ENCODE measurements around the gene RSPO1. TPM values are rescaled to one million over a fixed set of nuclear protein-coding genes. Genes with fewer than 3 reads are reported as not detected.

The RSPO1 gene
- total and polyA plus RNA-seq, 4 donors = 0.06 to 0.14 (median 0.08) TPM; not detected in 1

GRCh38 chr1:37574834-37575480 is 59.7 kb downstream of the RSPO1 start:
- H3K36me3 ChIP-seq (ENCODE audit: control insufficient read depth in 4 of 4, insufficient read depth in 3 of 4, low read depth in 1 of 4, low read length in 3 of 4) = peaks cover 20 to 86% (median 57%) of the 10 kb centered on the region in 4 donors
- H3K9me3 ChIP-seq (ENCODE audit: control insufficient read depth in 4 of 4, low read length in 3 of 4) = no peaks in the 10 kb centered on the region
- no peak overlapping the region for H3K4me3 ChIP-seq (ENCODE audit: low read depth in 1 of 3, low read length in 3 of 3)
- TF ChIP-seq CTCF (IDR thresholded peaks at IDR 0.05; ENCODE audit: low read depth, low read length, missing input control) (no peak), YY1 (IDR thresholded peaks at IDR 0.05) (no peak), ZBTB33 (IDR thresholded peaks at IDR 0.05) (no peak), EGR1 (IDR thresholded peaks at IDR 0.05; ENCODE audit: low read depth in 2 of 2) (no peak), REST (IDR thresholded peaks at IDR 0.05) (no peak), JUND (IDR thresholded peaks at IDR 0.05) (no peak), HNF4A (conservative IDR thresholded peaks at IDR 0.05) (no peak), HNF4G (IDR thresholded peaks at IDR 0.05) (no peak), TAF1 (conservative IDR thresholded peaks at IDR 0.05) (no peak), SP1 (IDR thresholded peaks at IDR 0.05) (no peak)
- H3K27me3 ChIP-seq (ENCODE audit: control insufficient read depth in 4 of 4, insufficient read depth in 4 of 4, low read length in 3 of 4) = no peaks in the 10 kb centered on the region
- H3K9ac ChIP-seq (ENCODE audit: low read depth in 1 of 2, low read length in 2 of 2) = no peak overlapping the region
- H3K4me1 ChIP-seq (ENCODE audit: control insufficient read depth in 4 of 4, insufficient read depth in 4 of 4, low read length in 3 of 4) = no peaks in the 10 kb centered on the region
- DNase-seq (ENCODE audit: low spot score) = no peak
- 86% methylated on average over 7 of the region's 7 CpGs for WGBS
- no peak overlapping the region for H3K27ac ChIP-seq (ENCODE audit: low read depth in 1 of 2, low read length in 2 of 2)

- DNase-seq (ENCODE audit: low spot score) = no peak
- no peak overlapping the region for H3K4me3 ChIP-seq (ENCODE audit: low read depth in 1 of 3, low read length in 3 of 3)
- no peaks in the 10 kb centered on the region for H3K27me3 ChIP-seq (ENCODE audit: control insufficient read depth in 4 of 4, insufficient read depth in 4 of 4, low read length in 3 of 4)
- H3K9me3 ChIP-seq (ENCODE audit: control insufficient read depth in 4 of 4, low read length in 3 of 4) = no peaks in the 10 kb centered on the region
- H3K4me1 ChIP-seq (ENCODE audit: control insufficient read depth in 4 of 4, insufficient read depth in 4 of 4, low read length in 3 of 4) = no peaks in the 10 kb centered on the region
- peaks cover 16 to 94% (median 75%) of the 10 kb centered on the region in 4 donors for H3K36me3 ChIP-seq (ENCODE audit: control insufficient read depth in 4 of 4, insufficient read depth in 3 of 4, low read depth in 1 of 4, low read length in 3 of 4)
- no peak overlapping the region for H3K9ac ChIP-seq (ENCODE audit: low read depth in 1 of 2, low read length in 2 of 2)
- no peak overlapping the region for H3K27ac ChIP-seq (ENCODE audit: low read depth in 1 of 2, low read length in 2 of 2)
- WGBS = 93% methylated on average over 3 of the region's 3 CpGs
- TF ChIP-seq FOXA2 (IDR thresholded peaks at IDR 0.05) (no peak), HNF4G (IDR thresholded peaks at IDR 0.05) (no peak), FOXA1 (IDR thresholded peaks at IDR 0.05) (no peak), SP1 (IDR thresholded peaks at IDR 0.05) (no peak), CTCF (IDR thresholded peaks at IDR 0.05; ENCODE audit: low read depth, low read length, missing input control) (no peak), NR2F2 (IDR thresholded peaks at IDR 0.05) (no peak), RXRA (IDR thresholded peaks at IDR 0.05) (no peak), REST (IDR thresholded peaks at IDR 0.05) (no peak), GABPA (IDR thresholded peaks at IDR 0.05 in 1 of 2, conservative IDR thresholded peaks at IDR 0.05 in 1 of 2) (no peak), HNF4A (conservative IDR thresholded peaks at IDR 0.05) (no peak)
These were observed 64.0 kb downstream of the RSPO1 start for GRCh38 chr1:37570528-37571334.

Measured in liver (tissue), 9 donors.